ENCODE data around the gene IKZF5.
A peak's percentile ranks its signal among the peaks of the same experiment; 100 is the strongest.

Gene IKZF5

GRCh38 chr10:122974023-122974422, 34.6 kb downstream of the IKZF5 start:
- TF ChIP-seq CTCF (IDR thresholded peaks at IDR 0.05; ENCODE audit: low read depth, low read length, missing control alignments), result no peak
- no peaks in the 10 kb centered on the region for H3K36me3 ChIP-seq (replicated peaks)
- H3K27ac ChIP-seq, result no peak overlapping the region
- in situ Hi-C loops (cut with HindIII; ENCODE audit: low pct_ligation_motif_present, low sequenced_read_pairs), result no loop called here
- no peak for DNase-seq
- no peak overlapping the region for H3K4me3 ChIP-seq (ENCODE audit: low read depth, low read length)
- no peaks in the 10 kb centered on the region for H3K27me3 ChIP-seq (replicated peaks)

- Histone ChIP-seq H3K27me3 (replicated peaks) (no peaks in the 10 kb centered on the region), H3K27ac (no peak overlapping the region), H3K36me3 (replicated peaks) (no peaks in the 10 kb centered on the region), H3K4me3 (ENCODE audit: low read depth, low read length) (no peak overlapping the region)
- DNase-seq, result no peak
- TF ChIP-seq CTCF (IDR thresholded peaks at IDR 0.05; ENCODE audit: low read depth, low read length, missing control alignments), result no peak
- in situ Hi-C loops (cut with HindIII; ENCODE audit: low pct_ligation_motif_present, low sequenced_read_pairs), result no loop called here
These were observed 39.9 kb downstream of the IKZF5 start for GRCh38 chr10:122968698-122969097.

GRCh38 chr10:122966879-122967278, 41.7 kb downstream of the IKZF5 start:
- no peak for TF ChIP-seq CTCF (IDR thresholded peaks at IDR 0.05; ENCODE audit: low read depth, low read length, missing control alignments)
- in situ Hi-C loops (cut with HindIII; ENCODE audit: low pct_ligation_motif_present, low sequenced_read_pairs), result no loop called here

GRCh38 chr10:122962405-122962804, 46.2 kb downstream of the IKZF5 start:
- Histone ChIP-seq H3K27me3 (replicated peaks) (no peaks in the 10 kb centered on the region), H3K27ac (no peak overlapping the region), H3K36me3 (replicated peaks) (no peaks in the 10 kb centered on the region), H3K4me3 (ENCODE audit: low read depth, low read length) (no peak overlapping the region)
- in situ Hi-C loops (cut with HindIII; ENCODE audit: low pct_ligation_motif_present, low sequenced_read_pairs), result no loop called here
- DNase-seq, result no peak
- no peak for TF ChIP-seq CTCF (IDR thresholded peaks at IDR 0.05; ENCODE audit: low read depth, low read length, missing control alignments)

More at GRCh38 chr10:122966879-122967278, 41.7 kb downstream of the IKZF5 start:
- no peak for DNase-seq
- no peaks in the 10 kb centered on the region for H3K27me3 ChIP-seq (replicated peaks)
- no peak overlapping the region for H3K4me3 ChIP-seq (ENCODE audit: low read depth, low read length)
- no peaks in the 10 kb centered on the region for H3K36me3 ChIP-seq (replicated peaks)
- no peak overlapping the region for H3K27ac ChIP-seq

GRCh38 chr10:122957474-122957873, 51.1 kb downstream of the IKZF5 start:
- Histone ChIP-seq H3K4me3 (ENCODE audit: low read depth, low read length) (no peak overlapping the region), H3K27me3 (replicated peaks) (no peaks in the 10 kb centered on the region), H3K36me3 (replicated peaks) (no peaks in the 10 kb centered on the region), H3K27ac (no peak overlapping the region)
- peak; percentile 16 for DNase-seq
- TF ChIP-seq CTCF (IDR thresholded peaks at IDR 0.05; ENCODE audit: low read depth, low read length, missing control alignments), result no peak
- in situ Hi-C loops (cut with HindIII; ENCODE audit: low pct_ligation_motif_present, low sequenced_read_pairs), result no loop called here

GRCh38 chr10:122955892-122956291, 52.7 kb downstream of the IKZF5 start:
- no peak overlapping the region for H3K27ac ChIP-seq
- no peaks in the 10 kb centered on the region for H3K27me3 ChIP-seq (replicated peaks)
- TF ChIP-seq CTCF (IDR thresholded peaks at IDR 0.05; ENCODE audit: low read depth, low read length, missing control alignments), result no peak
- H3K36me3 ChIP-seq (replicated peaks), result no peaks in the 10 kb centered on the region
- DNase-seq, result no peak
- in situ Hi-C loops (cut with HindIII; ENCODE audit: low pct_ligation_motif_present, low sequenced_read_pairs), result no loop called here
- H3K4me3 ChIP-seq (ENCODE audit: low read depth, low read length), result no peak overlapping the region
